ENCODE results near the gene TBC1D5. TPM values are rescaled to one million over a fixed set of nuclear protein-coding genes. Genes with fewer than 3 reads are reported as not detected.
"Not testable (repeated sequence)": the region's sequence is repeated elsewhere in the genome, so short reads cannot be mapped to it uniquely, and the experiment has no call there.

Gene TBC1D5
- polyA plus RNA-seq, 1 donor from 2014 or later = 63.0 TPM

DNA sequence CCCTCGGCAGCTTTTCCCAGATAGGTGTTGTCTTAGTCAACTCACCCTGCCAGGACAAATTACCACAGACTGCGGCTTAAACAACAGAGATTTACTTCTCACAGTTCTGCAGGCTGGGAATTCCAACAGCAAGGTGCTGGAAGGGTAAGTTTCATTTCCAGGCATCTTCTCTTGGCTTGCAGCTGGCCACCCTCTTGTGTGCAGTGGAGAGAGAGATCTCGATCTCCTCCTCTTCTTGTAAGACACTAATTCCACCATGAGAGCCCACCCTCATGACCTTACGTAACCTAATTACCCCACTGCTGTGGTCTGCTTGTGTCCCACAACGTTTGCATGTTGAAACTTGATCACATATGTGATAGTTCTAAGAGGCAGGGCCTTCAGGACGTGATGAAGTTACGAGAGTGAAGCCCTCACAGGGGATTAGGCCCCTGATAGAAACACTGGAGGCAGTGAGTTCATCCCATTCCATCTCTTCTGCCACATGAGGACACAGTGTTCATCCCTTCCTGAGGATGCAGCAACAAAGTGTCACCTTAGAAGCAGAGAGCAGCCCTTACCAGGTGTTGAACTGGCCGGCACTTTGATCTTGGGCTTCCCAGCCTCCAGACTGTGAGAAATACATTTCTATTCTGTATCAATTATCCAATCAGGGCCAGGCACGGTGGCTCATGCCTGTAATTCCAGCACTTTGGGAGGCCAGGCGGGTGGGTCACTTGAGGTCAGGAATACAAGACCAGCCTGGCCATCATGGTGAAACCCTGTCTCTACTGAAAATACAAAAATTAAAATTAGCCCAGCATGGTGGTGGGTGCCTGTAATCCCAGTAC is 609.9 kb downstream of the TBC1D5 start:
- Mint-ChIP-seq H3K9me3 (peaks cover 0 to 11% (median 2%) of the 10 kb centered on the region in 3 donors), H3K4me1 (no peaks in the 10 kb centered on the region), H3K36me3 (no peaks in the 10 kb centered on the region), H3K27me3 (no peaks in the 10 kb centered on the region), H3K4me3 (no peak overlapping the region), H3K27ac (peak overlapping the region in 1 of 3 donors; percentile 50)

DNA sequence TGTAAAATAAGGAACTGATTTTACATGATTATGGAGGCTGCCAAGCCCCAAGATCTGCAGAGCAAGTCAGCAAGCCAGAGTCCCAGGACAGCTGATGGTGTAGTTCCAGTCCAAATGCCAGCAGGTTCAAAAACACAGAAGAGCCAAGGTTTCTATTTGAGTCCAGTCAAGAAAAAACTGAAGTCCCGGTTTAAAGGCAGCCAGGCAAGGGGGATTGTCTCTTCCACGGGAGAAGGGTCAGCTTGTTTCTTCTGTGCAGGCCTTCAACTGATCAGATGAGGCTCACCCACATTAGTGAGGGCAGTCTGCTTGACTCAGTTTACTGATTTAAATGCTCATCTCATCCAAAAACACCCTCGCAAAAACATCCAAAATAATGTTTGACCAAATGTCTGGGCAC is 611.5 kb downstream of the TBC1D5 start:
- Mint-ChIP-seq H3K4me3 (no peak overlapping the region), H3K27me3 (no peaks in the 10 kb centered on the region), H3K36me3 (peaks cover 2% of the 10 kb centered on the region), H3K4me1 (no peaks in the 10 kb centered on the region), H3K9me3 (peaks cover 0 to 15% (median 2%) of the 10 kb centered on the region in 3 donors), H3K27ac (no peak overlapping the region)

DNA sequence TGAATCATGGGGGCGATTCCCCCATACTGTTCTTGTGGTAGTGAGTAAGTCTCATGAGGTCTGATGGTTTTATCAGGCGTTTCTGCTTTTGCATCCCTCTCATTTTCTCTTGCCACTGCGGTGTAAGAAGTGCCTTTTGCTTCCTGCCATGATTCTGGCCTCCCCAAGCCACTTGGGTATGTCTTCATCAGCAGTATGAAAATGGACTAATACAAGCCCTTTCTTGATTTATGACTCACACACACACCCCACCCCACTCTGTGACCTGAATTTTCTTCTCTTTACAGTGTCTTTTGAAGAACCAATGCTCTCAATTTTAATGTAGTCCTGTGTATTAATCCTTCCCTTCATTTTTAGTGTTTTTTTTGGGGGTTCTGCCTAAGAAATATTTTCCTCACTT is 612.9 kb downstream of the TBC1D5 start:
- no peak overlapping the region for H3K27ac Mint-ChIP-seq

DNA sequence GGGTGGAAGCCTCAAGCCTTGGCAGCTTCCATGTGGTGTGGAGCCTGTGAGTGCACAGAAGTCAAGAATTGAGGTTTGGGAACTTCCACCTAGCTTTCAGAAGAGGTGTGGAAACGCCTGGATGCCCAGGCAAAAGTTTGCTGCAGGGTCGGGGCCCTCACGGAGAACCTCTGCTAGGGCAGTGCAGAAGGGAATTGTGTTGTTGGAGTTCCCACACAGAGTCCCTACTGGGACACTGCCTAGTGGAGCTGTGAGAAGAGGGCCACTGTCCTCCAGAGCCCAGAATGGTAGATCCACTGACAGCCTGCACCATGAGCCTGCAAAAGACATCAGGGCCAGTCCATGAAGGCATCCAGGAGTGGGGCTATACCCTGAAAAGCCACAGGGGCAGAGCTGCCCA is 613.8 kb downstream of the TBC1D5 start:
- peaks cover 0 to 15% (median 2%) of the 10 kb centered on the region in 3 donors for H3K9me3 Mint-ChIP-seq

More for the DNA sequence above, 612.9 kb downstream of the TBC1D5 start:
- Mint-ChIP-seq H3K27me3 (no peaks in the 10 kb centered on the region), H3K36me3 (peaks cover 2% of the 10 kb centered on the region), H3K9me3 (peaks cover 0 to 15% (median 2%) of the 10 kb centered on the region in 3 donors), H3K4me3 (no peak overlapping the region), H3K4me1 (no peaks in the 10 kb centered on the region)

DNA sequence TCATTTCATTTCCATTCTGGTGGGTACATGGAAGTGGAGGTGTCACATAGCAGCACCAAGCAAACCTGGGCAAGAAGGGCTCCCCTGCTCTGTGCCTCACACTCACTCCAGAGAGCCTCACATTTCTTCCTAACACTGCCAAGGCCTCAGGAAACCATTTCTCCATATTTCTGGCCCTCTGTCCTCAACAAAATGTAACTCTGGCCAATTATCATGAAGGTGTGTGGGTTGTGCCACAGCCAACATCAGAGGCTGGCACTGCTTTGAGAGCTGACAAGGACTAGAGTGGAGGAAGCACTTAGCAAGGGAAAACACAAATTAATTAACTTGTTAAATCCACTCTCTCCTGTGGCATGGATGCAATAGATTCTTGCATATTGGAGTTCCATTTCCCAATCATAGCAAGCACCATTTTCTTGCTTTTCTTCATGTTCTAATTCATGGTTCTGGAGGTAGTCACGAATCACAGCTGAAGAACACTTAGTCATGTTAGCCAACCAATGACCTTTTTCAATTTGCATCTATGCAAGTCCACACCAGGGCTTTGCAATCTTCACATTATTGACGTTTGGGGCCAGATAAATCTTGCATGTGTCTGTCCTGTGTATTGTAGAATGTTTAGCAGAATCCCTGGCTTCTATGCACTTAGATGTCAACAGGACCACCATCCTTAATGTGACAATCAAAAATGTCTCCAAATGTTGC is 616.5 kb downstream of the TBC1D5 start:
- H3K4me1 Mint-ChIP-seq = no peaks in the 10 kb centered on the region
- peaks cover 0 to 20% (median 2%) of the 10 kb centered on the region in 3 donors for H3K9me3 Mint-ChIP-seq
- no peaks in the 10 kb centered on the region for H3K27me3 Mint-ChIP-seq
- peak overlapping the region in 1 of 3 donors; percentile 65 for H3K27ac Mint-ChIP-seq
- H3K36me3 Mint-ChIP-seq = peaks cover 5% of the 10 kb centered on the region
- no peak overlapping the region for H3K4me3 Mint-ChIP-seq

More for the DNA sequence above, 613.8 kb downstream of the TBC1D5 start:
- not testable (repeated sequence) for H3K27me3 Mint-ChIP-seq, H3K4me1 Mint-ChIP-seq, H3K4me3 Mint-ChIP-seq, H3K27ac Mint-ChIP-seq, H3K36me3 Mint-ChIP-seq

DNA sequence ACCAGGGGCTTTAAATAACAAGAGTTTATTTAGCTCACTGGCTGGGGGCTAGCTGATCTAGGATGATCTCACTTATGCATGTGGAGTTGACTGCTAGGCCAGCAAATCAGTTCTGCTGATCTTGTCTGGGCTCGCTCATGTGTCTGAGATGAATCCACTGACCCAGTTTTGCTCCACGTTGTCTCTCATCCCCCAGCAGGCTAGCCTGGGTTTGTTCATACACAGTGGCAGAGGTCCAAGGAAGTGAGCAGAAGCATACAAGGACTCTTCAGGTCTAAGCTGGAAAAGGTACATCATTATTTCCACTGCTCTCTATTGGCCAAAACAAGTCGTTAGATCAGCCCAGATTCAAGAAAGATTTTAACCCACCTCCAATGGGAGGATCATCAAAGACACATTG is 619.7 kb downstream of the TBC1D5 start:
- Mint-ChIP-seq H3K27me3 (no peaks in the 10 kb centered on the region), H3K9me3 (peaks cover 0 to 11% (median 2%) of the 10 kb centered on the region in 3 donors), H3K4me1 (no peaks in the 10 kb centered on the region), H3K4me3 (no peak overlapping the region), H3K36me3 (peaks cover 5% of the 10 kb centered on the region), H3K27ac (no peak overlapping the region)

DNA sequence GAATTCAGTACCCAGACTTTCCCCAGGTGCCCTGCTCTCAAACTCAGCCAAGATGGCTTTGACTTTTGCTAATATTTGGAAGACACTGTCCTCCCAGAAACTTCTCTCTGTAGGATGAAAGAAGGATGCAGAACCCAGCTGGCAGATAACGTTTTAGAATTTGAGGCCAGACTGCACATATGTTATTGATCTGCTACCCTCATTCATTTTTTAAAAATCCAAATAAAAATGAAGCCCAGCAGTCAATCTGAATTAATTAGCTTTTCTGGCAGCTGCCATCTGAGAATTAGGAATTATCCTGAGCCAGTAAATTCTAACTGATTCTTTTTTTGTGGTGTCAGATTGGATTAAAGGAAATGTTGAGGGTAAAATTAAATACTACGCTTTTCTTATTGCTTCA is 621.1 kb downstream of the TBC1D5 start:
- Mint-ChIP-seq H3K27ac (no peak overlapping the region), H3K4me1 (no peaks in the 10 kb centered on the region), H3K27me3 (no peaks in the 10 kb centered on the region), H3K4me3 (no peak overlapping the region), H3K9me3 (peaks cover 0 to 5% (median 0%) of the 10 kb centered on the region in 3 donors), H3K36me3 (peaks cover 3% of the 10 kb centered on the region)

DNA sequence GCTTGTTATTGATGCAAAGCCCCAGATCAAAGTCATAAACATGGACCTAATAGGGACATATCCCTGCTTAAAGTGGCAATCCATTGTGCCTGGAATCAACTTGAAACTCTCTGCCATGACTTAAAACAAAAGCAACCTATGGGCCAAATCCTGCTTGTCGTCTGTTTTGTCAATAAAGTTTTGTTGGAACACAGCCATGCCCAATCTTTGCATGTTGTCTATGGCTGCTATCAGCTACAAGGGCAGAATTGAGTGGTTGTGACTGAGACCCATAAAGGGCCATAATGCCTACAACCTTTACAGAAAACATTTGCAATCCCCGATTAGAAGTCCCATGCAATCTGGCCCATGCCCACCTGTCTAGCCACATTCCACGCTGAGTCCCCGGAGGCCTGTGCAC is 622.3 kb downstream of the TBC1D5 start:
- Mint-ChIP-seq H3K36me3 (peaks cover 3% of the 10 kb centered on the region), H3K4me3 (no peak overlapping the region), H3K9me3 (peaks cover 0 to 5% (median 0%) of the 10 kb centered on the region in 3 donors), H3K27me3 (no peaks in the 10 kb centered on the region), H3K4me1 (no peaks in the 10 kb centered on the region), H3K27ac (no peak overlapping the region)

DNA sequence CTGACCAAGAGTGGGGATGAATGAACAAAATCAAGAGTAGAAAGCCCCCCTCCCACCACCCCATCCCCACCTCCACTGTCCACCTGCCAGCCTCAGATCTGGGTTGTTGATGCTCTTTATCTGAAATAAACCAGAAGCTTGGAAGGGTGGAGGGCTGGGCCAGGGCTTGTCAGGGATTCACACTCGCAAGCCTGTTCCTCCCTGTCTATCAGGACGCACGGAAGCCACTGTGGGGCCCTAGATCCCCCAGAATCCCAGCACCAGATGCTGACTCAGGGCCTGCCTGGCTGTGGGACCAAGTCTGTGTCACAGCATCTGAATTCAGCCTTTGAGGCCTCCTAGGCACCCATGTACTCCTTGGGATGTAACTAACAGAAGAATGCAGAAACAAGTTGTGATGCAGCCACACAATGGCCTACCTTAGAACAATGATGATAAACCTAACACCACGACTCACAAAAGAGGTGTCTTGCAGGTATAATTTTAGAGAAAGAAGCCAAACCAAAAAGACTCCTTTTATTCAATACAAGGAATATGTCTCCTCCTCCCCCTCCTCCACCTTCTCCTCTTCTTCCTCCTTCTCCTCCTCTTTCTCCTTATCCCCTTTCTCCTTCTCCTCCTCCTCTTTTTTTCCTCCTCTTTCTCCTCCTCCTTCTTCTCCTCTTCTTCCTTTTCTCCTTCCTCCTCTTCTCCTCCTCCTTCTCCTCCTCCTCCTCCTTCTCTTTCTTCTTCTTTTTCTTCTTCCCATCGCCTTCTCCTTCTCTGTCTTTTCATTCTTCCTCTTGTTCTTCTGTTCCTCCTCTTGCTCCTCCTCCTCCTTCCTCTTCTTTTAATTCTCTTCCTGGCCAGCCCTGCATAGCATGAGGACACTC is 623.0 kb downstream of the TBC1D5 start:
- H3K27ac Mint-ChIP-seq = no peak overlapping the region
- no peaks in the 10 kb centered on the region for H3K27me3 Mint-ChIP-seq
- H3K4me1 Mint-ChIP-seq = no peaks in the 10 kb centered on the region
- H3K9me3 Mint-ChIP-seq = peaks cover 0 to 5% (median 0%) of the 10 kb centered on the region in 3 donors
- H3K4me3 Mint-ChIP-seq = no peak overlapping the region
- peaks cover 3% of the 10 kb centered on the region for H3K36me3 Mint-ChIP-seq

DNA sequence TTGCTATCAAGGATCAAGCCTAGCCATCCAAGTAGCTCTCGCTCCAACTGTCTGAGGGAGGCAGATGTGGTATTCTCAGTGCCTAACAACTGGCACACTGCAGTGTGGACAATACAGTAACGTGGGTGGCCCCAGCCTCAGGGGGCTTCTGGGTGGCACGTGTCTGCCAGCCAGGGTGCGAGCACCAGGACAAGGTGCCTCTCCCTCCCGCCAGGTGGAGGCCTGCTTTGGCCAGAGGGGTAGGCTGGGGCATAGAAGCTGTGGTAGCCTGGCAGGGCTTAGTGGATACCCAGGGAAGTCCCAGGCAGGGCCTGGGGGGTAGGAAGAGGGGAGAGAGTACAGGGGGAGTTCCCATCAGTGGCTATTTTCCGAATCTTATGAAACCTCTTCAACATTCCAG is 623.7 kb downstream of the TBC1D5 start:
- Mint-ChIP-seq H3K9me3 (peaks cover 0 to 5% (median 0%) of the 10 kb centered on the region in 3 donors), H3K27ac (no peak overlapping the region), H3K4me1 (no peaks in the 10 kb centered on the region), H3K4me3 (no peak overlapping the region), H3K27me3 (no peaks in the 10 kb centered on the region), H3K36me3 (peaks cover 3% of the 10 kb centered on the region)

DNA sequence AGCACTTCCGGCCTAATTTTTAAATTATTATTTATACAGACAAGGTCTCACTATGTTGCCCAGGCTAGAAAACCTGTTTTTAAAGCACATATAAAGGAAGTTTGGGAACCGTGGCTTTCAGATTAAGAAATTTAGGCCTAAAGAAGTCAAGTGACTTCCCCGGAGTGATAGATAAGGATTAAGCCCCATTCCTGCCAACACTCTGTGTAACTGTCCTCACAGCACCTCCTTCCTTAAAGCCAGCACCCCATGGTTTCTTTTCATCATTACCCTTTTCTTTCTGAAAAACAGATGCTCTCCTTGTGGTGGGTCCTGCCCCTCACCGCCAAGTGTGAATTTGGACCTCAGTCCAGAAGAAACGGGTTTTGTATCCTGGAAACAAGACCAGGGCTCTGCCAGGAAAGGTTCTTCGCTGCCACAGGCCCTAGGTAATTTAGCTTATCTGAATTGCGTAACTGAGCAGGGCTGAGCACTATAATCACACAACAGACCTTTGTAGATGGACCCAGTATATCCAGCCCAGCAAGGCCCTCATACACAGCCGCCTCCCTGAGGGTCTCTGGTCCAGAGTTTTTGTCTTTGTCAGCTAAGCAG is 626.3 kb downstream of the TBC1D5 start:
- H3K27ac Mint-ChIP-seq = no peak overlapping the region
- peaks cover 3% of the 10 kb centered on the region for H3K36me3 Mint-ChIP-seq
- H3K4me1 Mint-ChIP-seq = no peaks in the 10 kb centered on the region
- no peaks in the 10 kb centered on the region for H3K27me3 Mint-ChIP-seq
- peaks cover 0 to 2% (median 0%) of the 10 kb centered on the region in 3 donors for H3K9me3 Mint-ChIP-seq
- H3K4me3 Mint-ChIP-seq = no peak overlapping the region

DNA sequence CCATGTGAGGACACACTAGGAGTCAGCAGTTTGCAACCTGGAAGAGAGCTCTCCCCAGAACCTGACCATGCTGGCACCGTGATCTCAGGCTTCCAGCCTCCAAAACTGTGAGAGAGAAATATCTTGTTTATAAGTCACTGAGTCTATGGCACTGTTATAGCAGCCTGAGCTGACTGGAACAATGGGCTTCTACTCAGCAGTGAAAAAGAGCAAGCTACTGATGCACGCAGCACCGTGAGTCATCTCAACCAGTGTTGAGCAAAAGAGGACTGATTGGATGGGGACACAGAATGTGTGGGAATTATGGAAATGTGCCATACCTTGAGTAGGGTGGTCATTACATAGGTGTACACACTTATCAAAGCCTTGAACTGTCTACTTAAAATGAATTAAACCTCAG is 627.2 kb downstream of the TBC1D5 start:
- Mint-ChIP-seq H3K36me3 (peaks cover 3% of the 10 kb centered on the region), H3K27me3 (no peaks in the 10 kb centered on the region), H3K27ac (no peak overlapping the region), H3K4me1 (peaks cover 0 to 5% (median 0%) of the 10 kb centered on the region in 3 donors), H3K4me3 (no peak overlapping the region), H3K9me3 (peaks cover 0 to 2% (median 0%) of the 10 kb centered on the region in 3 donors)

DNA sequence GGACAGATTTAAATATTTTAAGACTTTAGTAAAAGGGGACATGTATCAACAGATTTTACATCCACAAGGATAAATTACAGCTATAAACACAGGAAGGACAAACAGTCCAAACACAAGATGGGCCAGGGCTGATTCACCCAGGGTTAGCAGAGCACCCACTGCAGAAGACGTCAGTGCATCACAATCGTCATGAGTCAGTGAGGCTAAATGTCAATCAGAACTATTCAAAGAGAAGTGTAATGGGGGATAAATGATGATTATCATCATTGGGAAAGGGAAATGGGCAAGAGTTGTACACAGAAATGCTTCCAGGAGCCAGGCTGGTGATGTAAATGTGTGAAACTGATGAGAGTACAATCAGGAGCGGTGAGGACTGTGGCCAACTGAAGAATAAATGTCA is 630.8 kb downstream of the TBC1D5 start:
- Mint-ChIP-seq H3K4me1 (peaks cover 0 to 5% (median 0%) of the 10 kb centered on the region in 3 donors), H3K27me3 (no peaks in the 10 kb centered on the region), H3K27ac (no peak overlapping the region), H3K36me3 (peaks cover 3% of the 10 kb centered on the region), H3K4me3 (no peak overlapping the region), H3K9me3 (peaks cover 0 to 3% (median 3%) of the 10 kb centered on the region in 3 donors)

DNA sequence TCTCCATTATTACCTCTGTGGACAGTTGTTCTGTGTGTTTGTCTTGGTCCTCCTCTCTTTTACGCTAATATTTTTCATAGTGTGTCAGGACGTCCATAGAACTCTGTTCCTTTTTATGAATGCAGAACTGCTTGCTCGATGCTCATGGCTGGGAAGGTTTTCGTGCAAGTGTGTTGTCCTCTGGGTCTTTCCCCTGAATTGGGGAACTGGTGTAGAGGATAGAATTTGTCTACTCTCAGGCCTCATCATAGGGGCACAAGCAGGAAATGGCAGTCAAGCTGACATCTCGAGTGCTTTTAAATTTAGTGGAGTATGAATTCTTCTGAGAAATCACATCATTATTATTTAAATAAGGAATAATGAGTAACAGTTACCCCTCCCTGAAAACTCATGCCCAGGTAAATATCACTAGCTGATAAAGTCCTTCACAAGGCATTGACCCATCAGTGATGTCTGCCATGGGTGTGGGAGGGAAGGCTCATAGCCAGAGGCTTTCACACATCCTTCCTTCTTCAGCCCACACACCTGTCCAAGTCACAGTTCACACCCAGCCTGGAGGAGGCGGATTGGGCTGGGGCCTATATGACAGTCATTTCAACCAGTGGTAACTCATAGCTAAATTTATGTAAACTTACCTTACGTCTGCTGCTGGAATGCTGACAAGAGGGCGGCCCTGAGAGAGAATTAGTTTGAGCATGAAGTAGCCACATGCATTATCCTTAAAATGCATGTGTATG is 631.6 kb downstream of the TBC1D5 start:
- Mint-ChIP-seq H3K27ac (no peak overlapping the region), H3K4me3 (no peak overlapping the region), H3K9me3 (peaks cover 0 to 3% (median 3%) of the 10 kb centered on the region in 3 donors), H3K36me3 (peaks cover 3% of the 10 kb centered on the region), H3K27me3 (no peaks in the 10 kb centered on the region), H3K4me1 (peaks cover 0 to 5% (median 0%) of the 10 kb centered on the region in 3 donors)
